WTC11 (cell line): ENCODE measurements around the gene KAT2B. TPM values are rescaled to one million over a fixed set of nuclear protein-coding genes. Genes with fewer than 3 reads are reported as not detected.

Experiments
- ATAC-seq: fragments of 200-7000 bp; cut with Tn5 transposase; 2 replicates; pipeline ENCODE4 v1.10.0; 2021; ENCODE audit warnings: mild to moderate bottlenecking, moderate library complexity
- CTCF ChIA-PET: fragments of 300-600 bp; sonication (Branson Sonifier 250); formaldehyde crosslinking; loops from one replicate; lab custom pipeline; 2021; ENCODE audit warnings: antibody characterized with exemption; lab: Charles Lee
- POLR2A ChIA-PET: fragments of 350-600 bp; sonication (Branson Sonifier 250); formaldehyde crosslinking; loops from one replicate; lab custom pipeline; 2021; ENCODE audit warnings: antibody characterized with exemption; lab: Charles Lee
- DNase-seq: peaks from one replicate; pipeline ENCODE4 v3.0.0; 2021; ENCODE audit warnings: low spot score
- H3K27ac Mint-ChIP-seq: 2 replicates; pipeline ENCODE4 v1.8.0; 2021; ENCODE audit warnings: mixed read lengths
- H3K27me3 Mint-ChIP-seq: 2 replicates; pipeline ENCODE4 v1.8.0; 2021; ENCODE audit warnings: low read depth, mild to moderate bottlenecking, moderate library complexity, mixed read lengths
- H3K36me3 Mint-ChIP-seq: 2 replicates; pipeline ENCODE4 v1.8.0; 2021; ENCODE audit warnings: mixed read lengths
- H3K4me1 Mint-ChIP-seq: 2 replicates; pipeline ENCODE4 v1.8.0; 2022; ENCODE audit warnings: mixed read lengths
- H3K4me3 Mint-ChIP-seq: 2 replicates; pipeline ENCODE4 v1.8.0; 2021; ENCODE audit warnings: mild to moderate bottlenecking, moderate library complexity, mixed read lengths
- H3K9me3 Mint-ChIP-seq: 2 replicates; pipeline ENCODE4 v1.8.0; 2021; ENCODE audit warnings: mixed read lengths
- CREB1 ChIP-seq: sonication (generic); formaldehyde crosslinking; IDR thresholded peaks from 2 replicates; pipeline ENCODE4 v1.8.0; 2023; ENCODE audit warnings: mild to moderate bottlenecking, missing genetic modification reagents
- ELF4 ChIP-seq: sonication (generic); formaldehyde crosslinking; IDR thresholded peaks from 2 replicates; pipeline ENCODE4 v1.8.1; 2022; ENCODE audit warnings: low read depth, mild to moderate bottlenecking, moderate library complexity, missing genetic modification reagents
- JUN ChIP-seq: sonication (generic); formaldehyde crosslinking; IDR thresholded peaks from 2 replicates; pipeline ENCODE4 v1.8.0; 2023; ENCODE audit warnings: mild to moderate bottlenecking, missing genetic modification reagents
- MYBL2 ChIP-seq: sonication (generic); formaldehyde crosslinking; IDR thresholded peaks from 2 replicates; pipeline ENCODE4 v1.8.1; 2023; ENCODE audit warnings: mild to moderate bottlenecking, moderate library complexity, missing genetic modification reagents
- RELA ChIP-seq: sonication (generic); formaldehyde crosslinking; IDR thresholded peaks from 2 replicates; pipeline ENCODE4 v1.8.1; 2022; ENCODE audit warnings: missing genetic modification reagents, mild to moderate bottlenecking, borderline replicate concordance
- SOX15 ChIP-seq: fragments of 250-450 bp; sonication (Bioruptor Pico); IDR thresholded peaks from 2 replicates; pipeline ENCODE4 v1.9.0; 2021; ENCODE audit warnings: mild to moderate bottlenecking
- ZNF138 ChIP-seq: sonication (generic); formaldehyde crosslinking; conservative IDR thresholded peaks from 2 replicates; pipeline ENCODE4 v1.8.1; 2022; ENCODE audit warnings: mild to moderate bottlenecking, moderate library complexity, missing genetic modification reagents
- ZNF396 ChIP-seq: fragments of 250-450 bp; sonication (Bioruptor Pico); IDR thresholded peaks from 2 replicates; pipeline ENCODE4 v1.8.0; 2021; ENCODE audit warnings: mild to moderate bottlenecking, moderate library complexity, borderline replicate concordance
- total RNA-seq: library from RNA; stranded (reverse); gene quantifications from 3 replicates; pipeline ENCODE4 v1.2.3, GENCODE V29; 2021
- TF ChIP-seq, protein P1 (sequence below): sonication (generic); formaldehyde crosslinking; IDR thresholded peaks from 2 replicates; pipeline ENCODE4 v1.8.0; 2023; ENCODE audit warnings: missing genetic modification reagents, mild to moderate bottlenecking, borderline replicate concordance
- TF ChIP-seq, protein P2 (sequence below): sonication (generic); formaldehyde crosslinking; IDR thresholded peaks from 2 replicates; pipeline ENCODE4 v1.8.1; 2022; ENCODE audit warnings: missing genetic modification reagents, borderline replicate concordance
- TF ChIP-seq, protein P3 (sequence below): sonication (generic); formaldehyde crosslinking; IDR thresholded peaks from 2 replicates; pipeline ENCODE4 v1.8.1; 2023; ENCODE audit warnings: mild to moderate bottlenecking, missing genetic modification reagents
- TF ChIP-seq, protein P4 (sequence below): sonication (generic); formaldehyde crosslinking; IDR thresholded peaks from 2 replicates; pipeline ENCODE4 v1.8.0; 2023; ENCODE audit warnings: mild to moderate bottlenecking, missing genetic modification reagents
- TF ChIP-seq, protein P5 (sequence below): sonication (generic); formaldehyde crosslinking; IDR thresholded peaks from 2 replicates; pipeline ENCODE4 v1.8.0; 2022; ENCODE audit warnings: mild to moderate bottlenecking, missing genetic modification reagents
- TF ChIP-seq, protein P6 (sequence below): fragments of 250-450 bp; sonication (Bioruptor Pico); IDR thresholded peaks from 2 replicates; pipeline ENCODE4 v1.9.0; 2021; ENCODE audit warnings: mild to moderate bottlenecking, borderline replicate concordance

The KAT2B gene
- total RNA-seq, 1 experiment from 2014 or later: 2.7 TPM

DNA sequence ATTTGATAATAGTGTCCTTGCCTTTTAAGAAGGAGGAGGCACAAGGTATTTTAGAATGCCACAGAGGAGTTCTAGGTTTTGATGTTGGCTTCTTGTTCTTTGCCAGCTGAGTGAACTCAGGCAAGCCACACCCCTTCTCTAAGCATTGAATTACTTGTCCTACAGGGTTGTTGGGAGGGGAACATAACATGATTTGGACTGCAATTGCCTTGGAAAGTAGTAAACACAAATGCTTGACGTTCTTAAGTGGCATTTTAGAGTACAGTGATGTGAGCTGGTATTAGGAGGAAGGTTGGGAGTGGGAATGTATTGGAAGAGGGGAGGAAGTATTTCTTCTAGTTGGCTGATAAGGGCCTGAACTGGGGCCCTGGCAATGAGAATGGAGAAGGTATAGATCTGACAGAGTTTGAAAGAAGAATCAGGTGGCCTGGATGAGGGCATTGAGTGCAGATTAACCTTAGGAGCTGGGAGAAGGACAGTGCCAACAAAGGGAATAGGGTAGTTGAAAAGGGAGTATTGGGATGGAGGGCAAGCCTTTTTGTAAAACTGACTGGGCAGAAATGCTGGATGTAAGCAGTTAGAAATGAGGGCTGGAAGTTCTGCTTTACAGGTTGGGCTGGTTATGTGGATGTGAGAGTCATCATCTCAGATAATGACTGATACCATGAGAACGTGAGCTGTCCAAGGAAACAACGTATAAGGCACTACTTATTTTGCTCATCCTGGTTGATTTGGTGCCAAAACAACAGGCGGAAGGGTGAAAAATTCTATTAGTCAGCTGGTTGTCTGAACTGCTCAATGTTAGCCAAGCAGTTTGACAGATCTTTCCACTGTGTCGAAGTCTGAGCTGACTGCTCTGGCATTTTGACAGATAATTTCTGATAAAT, 16.7 kb downstream of the KAT2B start:
- Mint-ChIP-seq H3K4me1 (no peaks in the 10 kb centered on the region), H3K27me3 (no peaks in the 10 kb centered on the region), H3K36me3 (no peaks in the 10 kb centered on the region), H3K27ac (no peak overlapping the region), H3K4me3 (no peak overlapping the region), H3K9me3 (peaks cover 5% of the 10 kb centered on the region; the same call in 1 of the 2 replicates)
- ChIA-PET CTCF (no interaction called here), POLR2A (no interaction called here)
- ATAC-seq (no peak), DNase-seq (no peak)
- TF ChIP-seq, protein P1, sequence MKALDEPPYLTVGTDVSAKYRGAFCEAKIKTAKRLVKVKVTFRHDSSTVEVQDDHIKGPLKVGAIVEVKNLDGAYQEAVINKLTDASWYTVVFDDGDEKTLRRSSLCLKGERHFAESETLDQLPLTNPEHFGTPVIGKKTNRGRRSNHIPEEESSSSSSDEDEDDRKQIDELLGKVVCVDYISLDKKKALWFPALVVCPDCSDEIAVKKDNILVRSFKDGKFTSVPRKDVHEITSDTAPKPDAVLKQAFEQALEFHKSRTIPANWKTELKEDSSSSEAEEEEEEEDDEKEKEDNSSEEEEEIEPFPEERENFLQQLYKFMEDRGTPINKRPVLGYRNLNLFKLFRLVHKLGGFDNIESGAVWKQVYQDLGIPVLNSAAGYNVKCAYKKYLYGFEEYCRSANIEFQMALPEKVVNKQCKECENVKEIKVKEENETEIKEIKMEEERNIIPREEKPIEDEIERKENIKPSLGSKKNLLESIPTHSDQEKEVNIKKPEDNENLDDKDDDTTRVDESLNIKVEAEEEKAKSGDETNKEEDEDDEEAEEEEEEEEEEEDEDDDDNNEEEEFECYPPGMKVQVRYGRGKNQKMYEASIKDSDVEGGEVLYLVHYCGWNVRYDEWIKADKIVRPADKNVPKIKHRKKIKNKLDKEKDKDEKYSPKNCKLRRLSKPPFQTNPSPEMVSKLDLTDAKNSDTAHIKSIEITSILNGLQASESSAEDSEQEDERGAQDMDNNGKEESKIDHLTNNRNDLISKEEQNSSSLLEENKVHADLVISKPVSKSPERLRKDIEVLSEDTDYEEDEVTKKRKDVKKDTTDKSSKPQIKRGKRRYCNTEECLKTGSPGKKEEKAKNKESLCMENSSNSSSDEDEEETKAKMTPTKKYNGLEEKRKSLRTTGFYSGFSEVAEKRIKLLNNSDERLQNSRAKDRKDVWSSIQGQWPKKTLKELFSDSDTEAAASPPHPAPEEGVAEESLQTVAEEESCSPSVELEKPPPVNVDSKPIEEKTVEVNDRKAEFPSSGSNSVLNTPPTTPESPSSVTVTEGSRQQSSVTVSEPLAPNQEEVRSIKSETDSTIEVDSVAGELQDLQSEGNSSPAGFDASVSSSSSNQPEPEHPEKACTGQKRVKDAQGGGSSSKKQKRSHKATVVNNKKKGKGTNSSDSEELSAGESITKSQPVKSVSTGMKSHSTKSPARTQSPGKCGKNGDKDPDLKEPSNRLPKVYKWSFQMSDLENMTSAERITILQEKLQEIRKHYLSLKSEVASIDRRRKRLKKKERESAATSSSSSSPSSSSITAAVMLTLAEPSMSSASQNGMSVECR (CRISPR knock-in tag): no peak
- TF ChIP-seq CREB1 (no peak), ELF4 (no peak), MYBL2 (no peak), SOX15 (CRISPR knock-in tag) (no peak)
- TF ChIP-seq, protein P2, sequence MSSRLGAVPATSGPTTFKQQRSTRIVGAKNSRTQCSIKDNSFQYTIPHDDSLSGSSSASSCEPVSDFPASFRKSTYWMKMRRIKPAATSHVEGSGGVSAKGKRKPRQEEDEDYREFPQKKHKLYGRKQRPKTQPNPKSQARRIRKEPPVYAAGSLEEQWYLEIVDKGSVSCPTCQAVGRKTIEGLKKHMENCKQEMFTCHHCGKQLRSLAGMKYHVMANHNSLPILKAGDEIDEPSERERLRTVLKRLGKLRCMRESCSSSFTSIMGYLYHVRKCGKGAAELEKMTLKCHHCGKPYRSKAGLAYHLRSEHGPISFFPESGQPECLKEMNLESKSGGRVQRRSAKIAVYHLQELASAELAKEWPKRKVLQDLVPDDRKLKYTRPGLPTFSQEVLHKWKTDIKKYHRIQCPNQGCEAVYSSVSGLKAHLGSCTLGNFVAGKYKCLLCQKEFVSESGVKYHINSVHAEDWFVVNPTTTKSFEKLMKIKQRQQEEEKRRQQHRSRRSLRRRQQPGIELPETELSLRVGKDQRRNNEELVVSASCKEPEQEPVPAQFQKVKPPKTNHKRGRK (CRISPR knock-in tag): no peak
- TF ChIP-seq, protein P3, sequence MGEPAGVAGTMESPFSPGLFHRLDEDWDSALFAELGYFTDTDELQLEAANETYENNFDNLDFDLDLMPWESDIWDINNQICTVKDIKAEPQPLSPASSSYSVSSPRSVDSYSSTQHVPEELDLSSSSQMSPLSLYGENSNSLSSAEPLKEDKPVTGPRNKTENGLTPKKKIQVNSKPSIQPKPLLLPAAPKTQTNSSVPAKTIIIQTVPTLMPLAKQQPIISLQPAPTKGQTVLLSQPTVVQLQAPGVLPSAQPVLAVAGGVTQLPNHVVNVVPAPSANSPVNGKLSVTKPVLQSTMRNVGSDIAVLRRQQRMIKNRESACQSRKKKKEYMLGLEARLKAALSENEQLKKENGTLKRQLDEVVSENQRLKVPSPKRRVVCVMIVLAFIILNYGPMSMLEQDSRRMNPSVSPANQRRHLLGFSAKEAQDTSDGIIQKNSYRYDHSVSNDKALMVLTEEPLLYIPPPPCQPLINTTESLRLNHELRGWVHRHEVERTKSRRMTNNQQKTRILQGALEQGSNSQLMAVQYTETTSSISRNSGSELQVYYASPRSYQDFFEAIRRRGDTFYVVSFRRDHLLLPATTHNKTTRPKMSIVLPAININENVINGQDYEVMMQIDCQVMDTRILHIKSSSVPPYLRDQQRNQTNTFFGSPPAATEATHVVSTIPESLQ (CRISPR knock-in tag): no peak

DNA sequence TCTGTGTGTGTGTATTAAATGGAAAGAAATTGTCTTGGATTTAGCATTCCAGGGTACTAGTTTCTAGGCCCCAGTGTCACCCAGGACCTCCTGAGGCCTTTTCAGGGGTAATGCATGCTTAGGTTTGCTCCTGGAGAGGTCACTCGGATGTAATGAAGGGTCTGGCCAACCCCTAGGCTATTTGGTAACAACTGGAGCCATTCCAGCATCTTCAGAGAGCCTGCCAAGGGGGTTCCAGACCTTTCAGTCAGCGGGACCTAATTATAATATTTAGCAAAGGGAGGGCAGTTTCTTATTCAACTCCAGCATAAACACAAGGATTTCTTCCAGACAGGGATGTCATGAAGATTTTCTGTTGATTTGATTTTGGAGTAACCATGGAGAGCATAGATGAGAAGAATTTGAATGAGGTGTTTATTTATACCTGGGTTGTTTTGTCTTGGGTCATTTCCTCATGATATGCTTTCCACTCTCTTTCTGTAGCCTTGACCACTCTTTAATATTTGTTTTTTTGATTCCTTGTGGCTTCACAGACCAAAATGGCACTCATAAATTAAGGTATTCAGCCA, 17.4 kb downstream of the KAT2B start:
- ATAC-seq (no peak), DNase-seq (no peak)
- Mint-ChIP-seq H3K4me1 (no peaks in the 10 kb centered on the region), H3K9me3 (peaks cover 5% of the 10 kb centered on the region; the same call in 1 of the 2 replicates), H3K36me3 (no peaks in the 10 kb centered on the region), H3K4me3 (no peak overlapping the region), H3K27me3 (no peaks in the 10 kb centered on the region), H3K27ac (no peak overlapping the region)
- CTCF ChIA-PET: no interaction called here
- POLR2A ChIA-PET: no interaction called here
- TF ChIP-seq ZNF138 (CRISPR knock-in tag) (no peak), RELA (CRISPR knock-in tag) (no peak), ZNF396 (CRISPR knock-in tag) (no peak), SOX15 (CRISPR knock-in tag) (no peak), JUN (no peak)
- TF ChIP-seq, protein P4, sequence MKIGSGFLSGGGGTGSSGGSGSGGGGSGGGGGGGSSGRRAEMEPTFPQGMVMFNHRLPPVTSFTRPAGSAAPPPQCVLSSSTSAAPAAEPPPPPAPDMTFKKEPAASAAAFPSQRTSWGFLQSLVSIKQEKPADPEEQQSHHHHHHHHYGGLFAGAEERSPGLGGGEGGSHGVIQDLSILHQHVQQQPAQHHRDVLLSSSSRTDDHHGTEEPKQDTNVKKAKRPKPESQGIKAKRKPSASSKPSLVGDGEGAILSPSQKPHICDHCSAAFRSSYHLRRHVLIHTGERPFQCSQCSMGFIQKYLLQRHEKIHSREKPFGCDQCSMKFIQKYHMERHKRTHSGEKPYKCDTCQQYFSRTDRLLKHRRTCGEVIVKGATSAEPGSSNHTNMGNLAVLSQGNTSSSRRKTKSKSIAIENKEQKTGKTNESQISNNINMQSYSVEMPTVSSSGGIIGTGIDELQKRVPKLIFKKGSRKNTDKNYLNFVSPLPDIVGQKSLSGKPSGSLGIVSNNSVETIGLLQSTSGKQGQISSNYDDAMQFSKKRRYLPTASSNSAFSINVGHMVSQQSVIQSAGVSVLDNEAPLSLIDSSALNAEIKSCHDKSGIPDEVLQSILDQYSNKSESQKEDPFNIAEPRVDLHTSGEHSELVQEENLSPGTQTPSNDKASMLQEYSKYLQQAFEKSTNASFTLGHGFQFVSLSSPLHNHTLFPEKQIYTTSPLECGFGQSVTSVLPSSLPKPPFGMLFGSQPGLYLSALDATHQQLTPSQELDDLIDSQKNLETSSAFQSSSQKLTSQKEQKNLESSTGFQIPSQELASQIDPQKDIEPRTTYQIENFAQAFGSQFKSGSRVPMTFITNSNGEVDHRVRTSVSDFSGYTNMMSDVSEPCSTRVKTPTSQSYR (CRISPR knock-in tag): no peak
- TF ChIP-seq, protein P5, sequence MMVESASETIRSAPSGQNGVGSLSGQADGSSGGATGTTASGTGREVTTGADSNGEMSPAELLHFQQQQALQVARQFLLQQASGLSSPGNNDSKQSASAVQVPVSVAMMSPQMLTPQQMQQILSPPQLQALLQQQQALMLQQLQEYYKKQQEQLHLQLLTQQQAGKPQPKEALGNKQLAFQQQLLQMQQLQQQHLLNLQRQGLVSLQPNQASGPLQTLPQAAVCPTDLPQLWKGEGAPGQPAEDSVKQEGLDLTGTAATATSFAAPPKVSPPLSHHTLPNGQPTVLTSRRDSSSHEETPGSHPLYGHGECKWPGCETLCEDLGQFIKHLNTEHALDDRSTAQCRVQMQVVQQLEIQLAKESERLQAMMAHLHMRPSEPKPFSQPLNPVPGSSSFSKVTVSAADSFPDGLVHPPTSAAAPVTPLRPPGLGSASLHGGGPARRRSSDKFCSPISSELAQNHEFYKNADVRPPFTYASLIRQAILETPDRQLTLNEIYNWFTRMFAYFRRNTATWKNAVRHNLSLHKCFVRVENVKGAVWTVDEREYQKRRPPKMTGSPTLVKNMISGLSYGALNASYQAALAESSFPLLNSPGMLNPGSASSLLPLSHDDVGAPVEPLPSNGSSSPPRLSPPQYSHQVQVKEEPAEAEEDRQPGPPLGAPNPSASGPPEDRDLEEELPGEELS (CRISPR knock-in tag): no peak
- TF ChIP-seq, protein P6, sequence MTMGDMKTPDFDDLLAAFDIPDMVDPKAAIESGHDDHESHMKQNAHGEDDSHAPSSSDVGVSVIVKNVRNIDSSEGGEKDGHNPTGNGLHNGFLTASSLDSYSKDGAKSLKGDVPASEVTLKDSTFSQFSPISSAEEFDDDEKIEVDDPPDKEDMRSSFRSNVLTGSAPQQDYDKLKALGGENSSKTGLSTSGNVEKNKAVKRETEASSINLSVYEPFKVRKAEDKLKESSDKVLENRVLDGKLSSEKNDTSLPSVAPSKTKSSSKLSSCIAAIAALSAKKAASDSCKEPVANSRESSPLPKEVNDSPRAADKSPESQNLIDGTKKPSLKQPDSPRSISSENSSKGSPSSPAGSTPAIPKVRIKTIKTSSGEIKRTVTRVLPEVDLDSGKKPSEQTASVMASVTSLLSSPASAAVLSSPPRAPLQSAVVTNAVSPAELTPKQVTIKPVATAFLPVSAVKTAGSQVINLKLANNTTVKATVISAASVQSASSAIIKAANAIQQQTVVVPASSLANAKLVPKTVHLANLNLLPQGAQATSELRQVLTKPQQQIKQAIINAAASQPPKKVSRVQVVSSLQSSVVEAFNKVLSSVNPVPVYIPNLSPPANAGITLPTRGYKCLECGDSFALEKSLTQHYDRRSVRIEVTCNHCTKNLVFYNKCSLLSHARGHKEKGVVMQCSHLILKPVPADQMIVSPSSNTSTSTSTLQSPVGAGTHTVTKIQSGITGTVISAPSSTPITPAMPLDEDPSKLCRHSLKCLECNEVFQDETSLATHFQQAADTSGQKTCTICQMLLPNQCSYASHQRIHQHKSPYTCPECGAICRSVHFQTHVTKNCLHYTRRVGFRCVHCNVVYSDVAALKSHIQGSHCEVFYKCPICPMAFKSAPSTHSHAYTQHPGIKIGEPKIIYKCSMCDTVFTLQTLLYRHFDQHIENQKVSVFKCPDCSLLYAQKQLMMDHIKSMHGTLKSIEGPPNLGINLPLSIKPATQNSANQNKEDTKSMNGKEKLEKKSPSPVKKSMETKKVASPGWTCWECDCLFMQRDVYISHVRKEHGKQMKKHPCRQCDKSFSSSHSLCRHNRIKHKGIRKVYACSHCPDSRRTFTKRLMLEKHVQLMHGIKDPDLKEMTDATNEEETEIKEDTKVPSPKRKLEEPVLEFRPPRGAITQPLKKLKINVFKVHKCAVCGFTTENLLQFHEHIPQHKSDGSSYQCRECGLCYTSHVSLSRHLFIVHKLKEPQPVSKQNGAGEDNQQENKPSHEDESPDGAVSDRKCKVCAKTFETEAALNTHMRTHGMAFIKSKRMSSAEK (CRISPR knock-in tag): no peak
